Type B pancreatic cell (in vitro differentiated cells): Measurements from ENCODE around the gene EEFSEC. TPM values are rescaled to one million over a fixed set of nuclear protein-coding genes. Genes with fewer than 3 reads are reported as not detected.

Experiments used
- DNase-seq: peaks from one replicate; pipeline ENCODE4 v3.0.0; 2021; ENCODE audit warnings: mixed read lengths; ENCODE audit not compliant: unreplicated experiment; ENCODE audit errors: extremely low spot score
- H3K27ac Mint-ChIP-seq: 2 replicates; pipeline ENCODE4 v1.8.0; 2021; ENCODE audit warnings: mild to moderate bottlenecking, mixed read lengths
- H3K27me3 Mint-ChIP-seq: 2 replicates; pipeline ENCODE4 v1.8.0; 2021; ENCODE audit warnings: mixed read lengths
- H3K36me3 Mint-ChIP-seq: 2 replicates; pipeline ENCODE4 v1.8.0; 2021; ENCODE audit warnings: mixed read lengths
- H3K4me1 Mint-ChIP-seq: one replicate; pipeline ENCODE4 v1.8.0; 2021; ENCODE audit warnings: mixed read lengths; ENCODE audit not compliant: unreplicated experiment
- H3K4me3 Mint-ChIP-seq: 2 replicates; pipeline ENCODE4 v1.8.0; 2021; ENCODE audit warnings: mild to moderate bottlenecking, mixed read lengths
- H3K9me3 Mint-ChIP-seq: 2 replicates; pipeline ENCODE4 v1.8.0; 2021; ENCODE audit warnings: mixed read lengths
- CTCF ChIP-seq: fragments of 200-600 bp; sonication (generic); conservative IDR thresholded peaks from 2 replicates; pipeline ENCODE4 v1.5.0; 2021; ENCODE audit warnings: antibody characterized with exemption, mild to moderate bottlenecking
- total RNA-seq: library from RNA; stranded (reverse); gene quantifications from 2 replicates; pipeline ENCODE4 v1.2.1, GENCODE V29; 2021; ENCODE audit warnings: low replicate concordance

The EEFSEC gene
- total RNA-seq, 1 donor from 2014 or later = 16.6 TPM

DNA sequence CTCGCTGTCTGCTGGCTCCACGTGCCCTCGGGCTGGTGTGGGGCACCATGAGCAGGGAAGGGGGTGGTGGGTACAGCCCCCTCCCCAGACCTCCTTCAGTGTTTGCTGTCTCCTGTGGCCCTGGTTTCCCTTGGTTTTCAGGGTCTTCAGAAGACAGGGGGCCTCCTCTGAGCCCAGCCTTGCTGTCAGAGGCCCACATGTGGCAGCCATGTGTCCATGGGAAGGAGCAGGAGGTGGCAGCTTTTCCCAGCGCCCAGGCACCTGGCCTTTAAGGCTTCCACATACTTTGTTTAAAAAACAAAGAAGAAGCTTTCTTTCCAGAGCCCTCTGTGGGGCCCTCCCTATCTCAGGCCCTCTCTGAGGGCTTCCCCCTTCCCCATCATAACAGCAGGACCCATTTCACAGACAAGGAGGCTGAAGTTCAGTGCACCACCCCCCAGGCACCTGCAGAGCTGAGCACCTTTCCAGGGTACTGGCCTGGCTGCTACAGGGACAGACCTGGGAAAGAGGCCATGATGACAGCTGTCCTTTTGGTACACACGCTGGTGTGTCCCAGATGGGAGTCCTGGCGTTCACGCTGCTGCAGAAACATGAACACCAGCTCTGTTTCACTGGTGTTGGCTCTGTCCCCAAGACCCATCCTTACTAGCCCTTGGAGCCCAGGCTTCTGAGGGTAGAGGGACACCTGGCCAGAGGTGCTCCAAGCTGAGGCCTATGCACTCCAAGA, 239.7 kb downstream of the EEFSEC start:
- H3K9me3 Mint-ChIP-seq = no peaks in the 10 kb centered on the region
- no peaks in the 10 kb centered on the region for H3K27me3 Mint-ChIP-seq
- peaks cover 8% of the 10 kb centered on the region for H3K4me1 Mint-ChIP-seq
- no peak overlapping the region for H3K4me3 Mint-ChIP-seq
- H3K27ac Mint-ChIP-seq = no peak overlapping the region
- no peak for DNase-seq
- H3K36me3 Mint-ChIP-seq = no peaks in the 10 kb centered on the region
- TF ChIP-seq CTCF = no peak

- Mint-ChIP-seq H3K36me3 (no peaks in the 10 kb centered on the region), H3K4me1 (peaks cover 14% of the 10 kb centered on the region), H3K9me3 (no peaks in the 10 kb centered on the region), H3K27ac (no peak overlapping the region), H3K27me3 (no peaks in the 10 kb centered on the region), H3K4me3 (no peak overlapping the region)
- no peak for DNase-seq
- no peak for TF ChIP-seq CTCF
Observed at GRCh38 chr3:128394033-128394432, 240.8 kb downstream of the EEFSEC start.

DNA sequence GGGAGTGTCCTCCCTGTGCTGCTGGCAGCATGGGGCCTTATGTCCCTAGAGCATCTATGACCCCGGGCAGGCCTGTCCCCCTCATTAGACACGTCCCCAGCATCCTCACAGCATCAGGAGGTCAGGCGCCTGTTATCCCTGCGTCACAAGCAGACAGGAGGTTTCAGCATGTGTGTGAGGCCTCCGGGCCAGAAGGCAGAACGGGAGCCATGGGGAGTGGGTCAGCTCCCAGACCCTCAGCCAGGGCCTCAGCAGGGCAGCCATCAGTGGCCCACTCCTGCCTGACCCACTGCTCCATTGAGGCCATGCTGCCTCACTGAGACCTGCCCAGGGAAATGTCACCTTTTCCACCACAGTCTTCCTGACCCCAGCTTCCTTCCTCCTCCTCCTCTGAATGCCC, 241.8 kb downstream of the EEFSEC start:
- Mint-ChIP-seq H3K9me3 (no peaks in the 10 kb centered on the region), H3K36me3 (no peaks in the 10 kb centered on the region), H3K27ac (no peak overlapping the region), H3K4me1 (peaks cover 17% of the 10 kb centered on the region), H3K4me3 (no peak overlapping the region), H3K27me3 (no peaks in the 10 kb centered on the region)
- no peak for TF ChIP-seq CTCF
- no peak for DNase-seq

GRCh38 chr3:128395500-128396162, 242.3 kb downstream of the EEFSEC start:
- peaks cover 17% of the 10 kb centered on the region for H3K4me1 Mint-ChIP-seq
- no peak for DNase-seq
- H3K36me3 Mint-ChIP-seq = no peaks in the 10 kb centered on the region
- no peak overlapping the region for H3K4me3 Mint-ChIP-seq
- H3K27me3 Mint-ChIP-seq = no peaks in the 10 kb centered on the region
- no peak overlapping the region for H3K27ac Mint-ChIP-seq
- H3K9me3 Mint-ChIP-seq = no peaks in the 10 kb centered on the region
- no peak for TF ChIP-seq CTCF

DNA sequence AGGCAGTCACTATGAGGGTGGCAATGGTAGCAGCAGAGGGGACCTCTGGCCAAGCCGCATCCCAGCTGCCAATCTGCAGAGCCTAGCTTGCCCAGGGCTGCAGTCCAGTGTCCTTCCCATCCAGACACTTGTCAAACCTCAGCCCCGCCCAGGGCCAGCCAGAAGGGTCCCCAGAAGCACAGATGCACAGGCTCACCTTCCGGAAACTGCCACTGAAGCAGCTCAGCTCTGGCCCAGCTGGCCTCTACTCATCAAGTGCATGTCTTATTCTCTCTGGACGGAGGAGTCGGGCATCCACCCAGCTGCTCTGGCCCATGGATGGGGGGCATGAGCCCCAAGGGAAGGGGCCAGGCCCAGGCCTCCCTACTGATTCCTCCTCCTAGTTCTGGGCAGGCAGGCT, 244.2 kb downstream of the EEFSEC start:
- no peaks in the 10 kb centered on the region for H3K36me3 Mint-ChIP-seq
- peaks cover 21% of the 10 kb centered on the region for H3K4me1 Mint-ChIP-seq
- TF ChIP-seq CTCF = no peak
- no peaks in the 10 kb centered on the region for H3K9me3 Mint-ChIP-seq
- no peak for DNase-seq
- H3K4me3 Mint-ChIP-seq = no peak overlapping the region
- no peaks in the 10 kb centered on the region for H3K27me3 Mint-ChIP-seq
- no peak overlapping the region for H3K27ac Mint-ChIP-seq
